Stimulated activated CD8-positive, alpha-beta memory T cell treated with anti-CD3 and anti-CD28 coated beads, Interleukin-7, amount 100 ng/mL, for 48 hours (primary cell): ENCODE data around the gene SOX10.

Source experiments
- DNase-seq, 2 donors: peaks; one replicate each; pipeline ENCODE4 v3.0.0-alpha.2; 2020; ENCODE audit warnings: low read depth in 1 of 2; ENCODE audit errors: extremely low read depth in 1 of 2

Gene SOX10

GRCh38 chr22:37933711-37934376 is 50.5 kb downstream of the SOX10 start:
- peak; percentile 71 to 74 for DNase-seq

GRCh38 chr22:37932821-37933578 is 51.4 kb downstream of the SOX10 start:
- no peak for DNase-seq

DNA sequence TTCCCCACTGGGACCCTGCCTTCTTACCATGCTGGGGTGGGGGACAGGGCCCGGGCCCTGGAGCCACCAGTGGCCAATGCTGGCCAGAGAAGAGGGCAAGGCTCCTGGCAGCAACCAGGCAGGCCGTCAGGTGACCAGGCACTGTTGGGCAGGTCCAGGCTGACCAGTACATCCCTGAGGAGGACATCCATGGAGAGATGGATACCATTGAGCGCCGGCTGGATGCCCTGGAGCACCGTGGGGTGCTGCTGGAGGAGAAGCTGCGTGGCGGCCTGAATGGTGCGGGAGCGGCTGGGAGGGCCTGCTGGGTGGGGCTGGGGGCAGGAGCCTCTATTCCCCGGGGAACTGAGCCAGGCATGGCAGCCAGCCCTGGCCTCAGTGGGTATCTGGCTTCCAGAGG is 52.0 kb downstream of the SOX10 start:
- no peak for DNase-seq

- no peak for DNase-seq
Observed at GRCh38 chr22:37931893-37932389, 52.4 kb downstream of the SOX10 start.

- no peak for DNase-seq
Observed at GRCh38 chr22:37930952-37931440, 53.4 kb downstream of the SOX10 start.

- no peak for DNase-seq
Observed at GRCh38 chr22:37930270-37930951, 53.9 kb downstream of the SOX10 start.

GRCh38 chr22:37929390-37929789 is 55.0 kb downstream of the SOX10 start:
- DNase-seq, result no peak

GRCh38 chr22:37927637-37927936 is 56.8 kb downstream of the SOX10 start:
- no peak for DNase-seq

DNA sequence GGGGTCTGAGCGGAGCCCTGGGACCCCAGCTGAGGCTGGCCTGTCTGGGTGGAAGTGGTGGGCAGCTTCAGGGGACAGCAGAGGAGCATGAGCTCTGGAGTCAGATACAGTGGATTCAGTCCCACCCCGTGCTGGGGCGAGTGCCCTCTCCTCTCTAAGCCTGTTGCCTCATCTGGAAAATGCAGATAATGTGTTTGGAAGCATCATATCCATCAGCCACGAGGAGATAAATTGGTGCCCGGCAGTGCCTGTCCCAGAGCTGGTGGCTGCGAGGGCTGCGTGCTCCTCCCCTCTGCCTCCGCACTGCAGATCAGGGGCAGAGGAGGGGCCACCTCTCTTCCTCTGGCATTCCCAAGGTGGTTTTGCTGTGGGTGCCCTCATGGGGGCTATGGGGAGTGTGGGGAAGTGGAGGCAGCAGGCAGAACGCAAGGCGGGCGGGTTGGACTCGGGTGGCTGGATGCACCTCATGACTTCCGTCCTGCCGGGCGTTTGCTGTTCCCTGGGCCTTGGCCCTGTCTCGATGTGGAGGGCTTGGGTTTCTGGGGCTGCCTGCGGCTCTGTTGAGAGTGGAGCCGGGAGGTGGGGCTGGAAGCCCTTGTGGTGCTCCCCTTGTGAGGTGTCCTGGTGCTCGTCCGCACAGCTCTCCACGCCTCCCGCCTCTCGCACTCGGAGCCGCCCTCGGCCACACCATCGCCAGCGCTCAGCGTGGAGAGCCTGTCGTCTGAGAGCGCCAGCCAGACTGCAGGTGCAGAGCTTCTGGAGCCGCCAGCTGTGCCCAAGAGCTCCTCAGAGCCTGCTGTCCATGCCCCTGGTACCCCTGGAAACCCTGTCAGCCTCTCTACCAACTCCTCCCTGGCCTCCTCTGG is 57.4 kb downstream of the SOX10 start:
- no peak for DNase-seq

- DNase-seq, result no peak
Observed at GRCh38 chr22:37926358-37926757, 58.0 kb downstream of the SOX10 start.

GRCh38 chr22:37925767-37926166 is 58.6 kb downstream of the SOX10 start:
- DNase-seq, result no peak

- no peak for DNase-seq
Observed at GRCh38 chr22:37925330-37925729, 59.0 kb downstream of the SOX10 start.

DNA sequence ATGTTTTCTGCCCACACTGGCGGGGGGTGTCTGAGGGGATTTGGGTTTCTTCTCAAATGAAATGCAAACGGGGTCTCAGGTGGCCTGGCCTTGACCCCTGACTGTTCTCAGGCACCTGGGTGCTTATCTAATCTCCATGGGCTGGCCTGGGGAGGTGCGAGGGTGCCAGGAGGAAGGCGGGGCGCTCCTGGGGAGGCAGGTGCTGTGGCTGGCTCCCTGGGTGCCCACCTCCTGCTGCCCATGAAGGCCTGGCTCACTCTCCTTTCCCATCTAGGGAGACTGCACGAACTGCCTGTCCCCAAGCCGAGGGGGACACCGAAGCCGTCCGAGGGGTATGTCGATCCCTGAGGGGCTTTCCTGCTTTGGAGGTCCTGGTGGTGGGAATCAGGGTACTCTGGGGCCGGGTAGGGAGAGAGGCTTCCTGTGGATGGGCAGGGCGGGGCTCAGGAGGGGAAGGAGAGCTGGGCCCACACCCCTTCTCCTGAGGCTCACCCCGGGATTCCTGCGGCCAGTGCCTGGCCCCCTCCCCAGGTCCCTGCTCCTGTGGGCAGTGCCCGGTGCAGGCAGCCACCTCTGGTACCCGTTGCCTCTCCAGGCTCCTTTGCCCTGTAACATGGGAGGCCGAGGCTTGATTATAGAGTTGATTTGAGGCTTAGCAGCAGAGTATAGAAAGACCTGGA is 59.8 kb downstream of the SOX10 start:
- DNase-seq, result no peak

- DNase-seq, result no peak
Observed at GRCh38 chr22:37923927-37924326, 60.4 kb downstream of the SOX10 start.
